ENCODE measurements around the gene MICALL2.

MICALL2 gene

GRCh38 chr7:1458683-1459511 is at the start of gene MICALL2:
Gene MICALL2 (minus strand): TSS chr7:1459470. CDS start chr7:1459326, 144 bp downstream.
- no peak for DNase-seq (ENCODE audit: low read depth)

GRCh38 chr7:1508277-1508758 is 49.0 kb upstream of the MICALL2 start:
- no peak for DNase-seq (ENCODE audit: low read depth)

- no peak for DNase-seq (ENCODE audit: low read depth)
Observed at GRCh38 chr7:1505731-1506550, 46.7 kb upstream of the MICALL2 start.

GRCh38 chr7:1503816-1504775 is 44.8 kb upstream of the MICALL2 start, which contains the start of gene INTS1:
Gene INTS1 (minus strand): TSS chr7:1504389. CDS start chr7:1503960, 429 bp downstream.
- DNase-seq (ENCODE audit: low read depth) = peak; percentile 81

GRCh38 chr7:1503390-1503789 is 44.1 kb upstream of the MICALL2 start:
- no peak for DNase-seq (ENCODE audit: low read depth)

- DNase-seq (ENCODE audit: low read depth) = no peak
Observed at GRCh38 chr7:1502845-1503244, 43.6 kb upstream of the MICALL2 start.

- DNase-seq (ENCODE audit: low read depth) = no peak
Observed at GRCh38 chr7:1501487-1502270, 42.4 kb upstream of the MICALL2 start.

- no peak for DNase-seq (ENCODE audit: low read depth)
Observed at GRCh38 chr7:1500064-1500807, 41.0 kb upstream of the MICALL2 start.

- DNase-seq (ENCODE audit: low read depth) = no peak
Observed at GRCh38 chr7:1499367-1500029, 40.2 kb upstream of the MICALL2 start.

- DNase-seq (ENCODE audit: low read depth) = no peak
Observed at GRCh38 chr7:1498370-1499305, 39.4 kb upstream of the MICALL2 start.

- no peak for DNase-seq (ENCODE audit: low read depth)
Observed at GRCh38 chr7:1497293-1497927, 38.1 kb upstream of the MICALL2 start.

GRCh38 chr7:1496531-1497292 is 37.4 kb upstream of the MICALL2 start:
- DNase-seq (ENCODE audit: low read depth) = no peak

GRCh38 chr7:1495564-1496242 is 36.4 kb upstream of the MICALL2 start:
- DNase-seq (ENCODE audit: low read depth) = no peak

GRCh38 chr7:1494866-1495563 is 35.7 kb upstream of the MICALL2 start:
- DNase-seq (ENCODE audit: low read depth) = no peak

- DNase-seq (ENCODE audit: low read depth) = no peak
Observed at GRCh38 chr7:1494447-1494846, 35.2 kb upstream of the MICALL2 start.

- DNase-seq (ENCODE audit: low read depth) = no peak
Observed at GRCh38 chr7:1493571-1493970, 34.3 kb upstream of the MICALL2 start.

Measured in stimulated activated CD8-positive, alpha-beta memory T cell treated with anti-CD3 and anti-CD28 coated beads, Interleukin-12 subunit alpha, Interleukin-12 subunit beta, amount 100 ng/mL, for 1 hour (primary cell).